Upper lobe of right lung (tissue), 1 donor: ENCODE measurements around the gene IL1RAPL1. TPM values are rescaled to one million over a fixed set of nuclear protein-coding genes. Genes with fewer than 3 reads are reported as not detected.
"Not testable (repeated sequence)": the region's sequence is repeated elsewhere in the genome, so short reads cannot be mapped to it uniquely, and the experiment has no call there.

Experiments
- ATAC-seq: fragments of 200-7000 bp; cut with Tn5 transposase; one replicate; pipeline ENCODE4 v1.9.1; 2020; ENCODE audit warnings: mild to moderate bottlenecking, moderate library complexity
- DNase-seq: peaks from one replicate; pipeline ENCODE4 v3.0.0-alpha.2; 2020
- H3K27ac ChIP-seq: fragments of 200-600 bp; one replicate; pipeline ENCODE4 v1.8.0; 2022
- H3K27me3 ChIP-seq: fragments of 200-600 bp; one replicate; pipeline ENCODE4 v1.8.0; 2022; ENCODE audit warnings: mild to moderate bottlenecking
- H3K36me3 ChIP-seq: fragments of 200-600 bp; one replicate; pipeline ENCODE4 v1.8.0; 2022
- H3K4me1 ChIP-seq: fragments of 200-600 bp; one replicate; pipeline ENCODE4 v1.8.0; 2022
- H3K4me3 ChIP-seq: fragments of 200-600 bp; one replicate; pipeline ENCODE4 v1.8.0; 2022; ENCODE audit warnings: mild to moderate bottlenecking
- H3K9me3 ChIP-seq: fragments of 200-600 bp; one replicate; pipeline ENCODE4 v1.8.0; 2022
- intact Hi-C: fragments of 100-400 bp; cut with DNase I; formaldehyde crosslinking; loops from one replicate; pipeline ENCODE4 v1.11.0; 2022
- total RNA-seq: library from RNA; stranded (reverse); fragmentation: NEBNext Ultra II Directional; extraction: Animal tissue kit (Norgen Biotek cat#: 25700); gene quantifications from one replicate; pipeline ENCODE4 v1.2.1, GENCODE V29; 2021
- TF ChIP-seq, protein P1 (sequence below): fragments of 200-600 bp; IDR thresholded peaks from one replicate; pipeline ENCODE4 v1.8.0; 2022; ENCODE audit warnings: antibody characterized with exemption
- donor health status: DM: no; HTN: yes; CAD: no; lungs with severe emphysema.

IL1RAPL1 gene
- total RNA-seq, 1 donor from 2014 or later = not detected

DNA sequence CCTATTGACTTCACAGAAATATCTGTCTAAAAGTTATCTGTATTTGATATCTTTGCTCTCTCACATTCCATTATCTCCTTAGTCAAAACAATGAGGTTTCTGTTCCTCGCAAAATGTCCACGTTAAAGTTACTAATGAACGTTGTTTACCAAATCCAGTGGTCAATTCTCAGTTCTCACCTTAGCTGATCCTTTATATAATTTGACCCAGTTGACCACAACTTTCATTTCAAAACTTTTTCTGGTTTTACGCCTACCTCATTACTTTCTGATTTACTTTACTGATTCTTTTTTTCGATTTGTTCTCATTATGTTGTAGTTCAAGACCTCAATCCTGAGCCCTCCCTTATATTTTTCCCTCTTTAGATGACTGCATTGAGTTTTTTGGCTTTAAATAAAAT, 186.6 kb downstream of the IL1RAPL1 start:
- intact Hi-C loops = no loop called here
- TF ChIP-seq, protein P1, sequence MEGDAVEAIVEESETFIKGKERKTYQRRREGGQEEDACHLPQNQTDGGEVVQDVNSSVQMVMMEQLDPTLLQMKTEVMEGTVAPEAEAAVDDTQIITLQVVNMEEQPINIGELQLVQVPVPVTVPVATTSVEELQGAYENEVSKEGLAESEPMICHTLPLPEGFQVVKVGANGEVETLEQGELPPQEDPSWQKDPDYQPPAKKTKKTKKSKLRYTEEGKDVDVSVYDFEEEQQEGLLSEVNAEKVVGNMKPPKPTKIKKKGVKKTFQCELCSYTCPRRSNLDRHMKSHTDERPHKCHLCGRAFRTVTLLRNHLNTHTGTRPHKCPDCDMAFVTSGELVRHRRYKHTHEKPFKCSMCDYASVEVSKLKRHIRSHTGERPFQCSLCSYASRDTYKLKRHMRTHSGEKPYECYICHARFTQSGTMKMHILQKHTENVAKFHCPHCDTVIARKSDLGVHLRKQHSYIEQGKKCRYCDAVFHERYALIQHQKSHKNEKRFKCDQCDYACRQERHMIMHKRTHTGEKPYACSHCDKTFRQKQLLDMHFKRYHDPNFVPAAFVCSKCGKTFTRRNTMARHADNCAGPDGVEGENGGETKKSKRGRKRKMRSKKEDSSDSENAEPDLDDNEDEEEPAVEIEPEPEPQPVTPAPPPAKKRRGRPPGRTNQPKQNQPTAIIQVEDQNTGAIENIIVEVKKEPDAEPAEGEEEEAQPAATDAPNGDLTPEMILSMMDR = no peak
- no peaks in the 10 kb centered on the region for H3K9me3 ChIP-seq
- H3K36me3 ChIP-seq = no peaks in the 10 kb centered on the region
- ATAC-seq (no peak), DNase-seq (no peak)
- no peak overlapping the region for H3K27ac ChIP-seq
- H3K27me3 ChIP-seq = no peaks in the 10 kb centered on the region
- H3K4me3 ChIP-seq = no peak overlapping the region
- no peaks in the 10 kb centered on the region for H3K4me1 ChIP-seq

GRCh38 chrX:28787206-28787605, 200.0 kb downstream of the IL1RAPL1 start:
- no peaks in the 10 kb centered on the region for H3K9me3 ChIP-seq
- TF ChIP-seq, protein P1 = no peak
- no peaks in the 10 kb centered on the region for H3K27me3 ChIP-seq
- DNase-seq (no peak), ATAC-seq (no peak)
- H3K27ac ChIP-seq = no peak overlapping the region
- H3K4me3 ChIP-seq = no peak overlapping the region
- H3K4me1 ChIP-seq = no peaks in the 10 kb centered on the region
- no peaks in the 10 kb centered on the region for H3K36me3 ChIP-seq
- intact Hi-C loops = no loop called here

DNA sequence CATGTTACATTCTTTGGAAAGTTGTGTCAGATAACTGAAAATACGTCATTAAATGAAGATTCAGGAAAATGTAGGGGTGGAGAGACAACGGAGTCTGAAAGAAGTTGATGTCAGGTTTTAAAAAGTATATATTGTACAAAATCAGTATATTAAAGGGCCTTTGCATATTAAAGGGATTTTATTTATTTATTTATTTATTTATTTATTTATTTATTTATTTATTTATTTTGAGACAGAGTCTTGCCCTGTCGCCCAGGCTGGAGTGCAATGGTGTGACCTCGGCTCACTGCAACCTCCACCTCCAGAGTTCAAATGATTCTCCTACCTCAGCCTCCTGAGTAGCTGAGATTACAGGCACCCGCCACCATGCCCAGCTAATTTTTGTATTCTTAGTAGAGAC, 213.4 kb downstream of the IL1RAPL1 start:
- ATAC-seq, H3K9me3 ChIP-seq, H3K36me3 ChIP-seq, H3K4me1 ChIP-seq, H3K4me3 ChIP-seq, intact Hi-C loops, H3K27me3 ChIP-seq, H3K27ac ChIP-seq, DNase-seq: not testable (repeated sequence)

- intact Hi-C loops = no loop called here
- H3K9me3 ChIP-seq = no peaks in the 10 kb centered on the region
- no peak for ATAC-seq
- DNase-seq = no peak
- no peak overlapping the region for H3K27ac ChIP-seq
- no peak overlapping the region for H3K4me3 ChIP-seq
- TF ChIP-seq, protein P1 = no peak
- no peaks in the 10 kb centered on the region for H3K4me1 ChIP-seq
- no peaks in the 10 kb centered on the region for H3K27me3 ChIP-seq
- no peaks in the 10 kb centered on the region for H3K36me3 ChIP-seq
Observed at GRCh38 chrX:28802625-28803024, 215.4 kb downstream of the IL1RAPL1 start.

- intact Hi-C loops = no loop called here
- no peaks in the 10 kb centered on the region for H3K9me3 ChIP-seq
- H3K36me3 ChIP-seq = no peaks in the 10 kb centered on the region
- TF ChIP-seq, protein P1 = no peak
- no peaks in the 10 kb centered on the region for H3K27me3 ChIP-seq
- H3K4me3 ChIP-seq = no peak overlapping the region
- no peaks in the 10 kb centered on the region for H3K4me1 ChIP-seq
- H3K27ac ChIP-seq = no peak overlapping the region
- no peak for DNase-seq
- no peak for ATAC-seq
Observed at GRCh38 chrX:28835991-28836390, 248.7 kb downstream of the IL1RAPL1 start.

DNA sequence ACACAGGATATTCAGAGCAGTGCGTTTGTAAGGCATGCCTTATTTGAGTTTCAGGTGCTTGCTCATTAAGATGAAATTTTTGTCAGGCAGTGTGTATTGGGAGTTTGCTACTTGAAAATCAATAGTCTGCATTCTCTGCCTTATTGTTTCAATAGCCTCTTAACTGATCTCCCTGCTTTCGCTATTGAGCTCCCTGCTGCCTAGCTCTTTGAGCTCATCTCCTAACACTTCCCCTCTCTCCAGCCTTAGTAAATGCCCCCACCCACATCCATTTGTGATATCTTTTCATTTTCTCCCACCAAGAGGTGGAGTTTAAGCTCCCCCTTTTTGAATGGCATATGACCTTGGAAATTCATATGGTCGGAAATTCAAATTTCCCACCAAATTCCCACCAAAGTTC, 256.6 kb downstream of the IL1RAPL1 start:
- no peak for ATAC-seq

More for the DNA sequence above, 256.6 kb downstream of the IL1RAPL1 start:
- H3K27me3 ChIP-seq = no peaks in the 10 kb centered on the region
- no peak overlapping the region for H3K27ac ChIP-seq
- H3K36me3 ChIP-seq = no peaks in the 10 kb centered on the region
- H3K4me1 ChIP-seq = no peaks in the 10 kb centered on the region
- H3K9me3 ChIP-seq = no peaks in the 10 kb centered on the region
- no peak overlapping the region for H3K4me3 ChIP-seq
- intact Hi-C loops = no loop called here
- no peak for DNase-seq
- TF ChIP-seq, protein P1 = no peak
